Measurements from ENCODE around the gene RNF175. TPM values are rescaled to one million over a fixed set of nuclear protein-coding genes. Genes with fewer than 3 reads are reported as not detected.

RNF175 gene
- total RNA-seq = not detected in 2 replicates

DNA sequence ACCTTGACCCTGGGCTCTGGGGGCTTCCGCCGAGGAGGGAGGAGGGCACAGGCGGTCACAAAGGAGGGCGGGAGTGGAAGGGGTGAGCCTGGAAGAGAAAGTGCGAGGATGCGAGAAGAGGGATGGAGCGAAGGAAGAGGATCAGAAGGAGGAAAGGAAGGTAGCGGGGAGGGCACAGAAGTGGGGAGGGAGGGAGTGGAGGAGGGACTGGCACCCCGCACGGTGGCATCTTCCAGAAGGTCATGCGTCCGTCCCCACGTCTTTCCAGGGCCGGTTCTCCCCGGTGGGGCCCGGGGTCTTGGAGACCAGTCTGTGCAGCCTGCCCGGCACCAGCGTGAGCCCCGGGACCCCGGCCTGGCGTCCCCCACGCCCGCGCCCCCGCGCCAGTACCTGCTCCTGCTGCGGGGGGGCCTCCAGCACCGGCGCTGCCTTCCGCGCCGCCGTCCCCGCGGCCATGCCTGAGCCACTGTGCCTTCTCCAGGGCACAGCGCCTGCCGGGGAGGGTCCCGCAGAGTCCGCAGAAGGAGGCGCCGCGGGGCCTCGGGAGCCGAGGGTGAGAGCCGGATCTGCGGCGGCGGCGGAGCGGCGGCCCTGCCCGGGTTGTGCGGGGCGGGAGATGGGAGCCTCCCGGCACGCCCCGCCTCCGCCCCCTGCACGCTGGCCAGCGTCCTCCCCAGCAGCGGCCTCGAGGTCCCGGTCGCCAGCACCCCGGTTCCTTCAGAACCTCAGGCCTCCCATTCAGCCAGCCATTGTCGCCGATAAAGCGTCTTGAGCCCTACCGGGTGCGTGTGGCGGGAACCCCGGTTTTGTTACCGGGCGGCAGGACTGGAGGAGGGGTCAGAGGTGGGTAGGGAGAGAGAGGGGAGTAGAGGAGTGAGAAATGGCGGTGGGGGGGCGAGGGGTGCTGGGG is at the start of gene RNF175:
TSS of gene RNF175 (minus strand) at position 618 of the 910 bp plus-strand sequence. CDS start at position 456, 162 bp downstream.

GRCh38 chr4:153788413-153789276 is 28.8 kb upstream of the RNF175 start, which contains the start of gene SFRP2:
SFRP2 (minus strand) TSS chr4:153789083; CDS start chr4:153788835, 248 bp downstream.

DNA sequence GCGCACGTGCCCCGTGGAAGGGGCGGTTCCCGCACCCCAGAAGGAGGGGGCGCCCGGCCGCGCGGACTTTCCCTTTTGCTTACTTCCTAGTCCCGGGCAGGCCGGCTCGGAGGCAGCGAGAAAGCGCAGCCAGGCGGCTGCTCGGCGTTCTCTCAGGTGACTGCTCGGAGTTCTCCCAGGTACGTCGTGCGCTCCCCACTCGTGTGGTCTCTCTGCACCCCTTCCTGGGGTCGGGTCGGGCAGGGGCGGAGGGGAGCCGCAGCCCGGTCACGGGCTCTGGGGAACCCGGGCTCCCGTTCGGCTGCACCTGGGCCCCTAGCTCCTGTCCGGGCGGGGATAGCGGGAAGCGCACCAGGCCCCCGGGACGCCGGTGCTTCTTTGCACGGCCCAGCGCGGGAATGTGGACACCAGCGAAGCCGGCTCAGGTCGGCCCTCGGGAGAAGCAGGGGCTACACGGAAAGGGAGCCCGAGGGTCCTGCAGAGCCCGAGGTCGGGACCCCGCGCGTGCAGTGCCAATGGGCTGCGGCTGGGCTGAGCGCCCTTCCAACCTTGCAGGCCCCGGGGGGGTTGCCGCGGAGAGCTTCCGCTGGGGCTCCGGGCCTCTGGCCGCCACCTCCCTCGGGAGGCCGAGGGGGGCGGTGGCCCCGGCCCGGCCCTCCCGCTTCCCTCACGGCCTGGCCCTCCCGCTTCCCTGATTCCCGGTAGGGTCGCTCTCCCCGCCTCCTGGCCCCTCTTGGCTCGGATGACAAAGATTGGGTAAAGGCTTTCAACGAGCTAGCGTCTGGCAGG is 75.4 kb downstream of the RNF175 start, which contains the start of gene TLR2:
TSS of gene TLR2 (plus strand) at position 99 of the 789 bp plus-strand sequence. CDS start 18,628 bp downstream, outside the sequence.

Other genes with a start within 250 kb of the RNF175 start
- gene TLR2, start 75.7 kb downstream of the RNF175 start, total RNA-seq = not detected in 2 replicates
- gene SFRP2, start 29.1 kb upstream of the RNF175 start, total RNA-seq = not detected in 2 replicates

Data from myometrial cell (primary cell).